CD4-positive, alpha-beta T cell treated with Interferon gamma for 1 hour (primary cell): Measurements from ENCODE around the gene TYW3.

ENCODE experiments used
- DNase-seq: peaks from one replicate; pipeline ENCODE4 v3.0.0-alpha.2; 2020

The TYW3 gene

GRCh38 chr1:74811436-74812179, 78.7 kb downstream of the TYW3 start:
- DNase-seq = no peak

DNA sequence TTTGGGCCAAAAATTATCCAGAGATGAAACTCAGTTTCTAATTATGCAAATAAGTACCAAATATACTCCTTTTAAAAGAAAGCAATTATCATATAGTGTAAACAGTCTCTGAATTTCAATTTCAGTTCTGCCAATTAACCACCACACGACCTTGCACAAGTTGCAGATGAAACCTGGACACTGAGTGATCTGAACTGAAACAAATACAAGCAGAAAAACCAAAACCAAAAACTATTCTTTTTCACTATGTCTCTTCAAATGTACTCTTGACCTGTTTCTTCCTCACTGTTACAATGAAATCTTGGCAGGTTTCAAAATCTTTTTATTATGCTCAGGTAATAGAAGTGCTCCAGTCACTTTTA, 79.2 kb downstream of the TYW3 start:
- no peak for DNase-seq
